SU-DHL-6 (cell line): ENCODE results near the gene C1orf198.

ENCODE experiments used
- H2AFZ ChIP-seq: fragments of 200-600 bp; sonication (generic); 2 replicates; pipeline ENCODE4 v1.6.1; 2014; ENCODE audit warnings: low read depth, mild to moderate bottlenecking, moderate library complexity, mixed read lengths, antibody characterized with exemption, low read length; ENCODE audit not compliant: severe bottlenecking
- H3F3A ChIP-seq: fragments of 200-600 bp; shearing (Covaris generic); 2 replicates; pipeline ENCODE4 v1.6.0; 2016; ENCODE audit warnings: antibody characterized with exemption, mild to moderate bottlenecking; ENCODE audit not compliant: insufficient read depth
- H3K27ac ChIP-seq: fragments of 200-600 bp; sonication (generic); 2 replicates; pipeline ENCODE4 v1.5.1; 2016; ENCODE audit warnings: low read depth, mild to moderate bottlenecking, low read length, moderate library complexity, mixed read lengths
- H3K27me3 ChIP-seq: fragments of 200-600 bp; sonication (generic), shearing (Covaris generic); 2 replicates; pipeline ENCODE4 v1.6.0; 2014; ENCODE audit warnings: mild to moderate bottlenecking, low read length
- H3K36me3 ChIP-seq: fragments of 200-600 bp; sonication (generic); 2 replicates; pipeline ENCODE4 v1.6.1; 2014; ENCODE audit warnings: mild to moderate bottlenecking, low read length, mixed read lengths
- H3K4me2 ChIP-seq: fragments of 300-600, 200-600 bp; shearing (Covaris generic), sonication (generic); 2 replicates; pipeline ENCODE4 v1.6.0; 2014; ENCODE audit warnings: low read length, low read depth, mild to moderate bottlenecking; ENCODE audit not compliant: poor library complexity, severe bottlenecking
- H3K4me3 ChIP-seq: fragments of 200-600 bp; sonication (generic); 2 replicates; pipeline ENCODE4 v1.5.1; 2014; ENCODE audit warnings: antibody characterized with exemption, low read length, mild to moderate bottlenecking, mixed read lengths; ENCODE audit not compliant: insufficient read depth, poor library complexity, severe bottlenecking
- H3K79me2 ChIP-seq: fragments of 200-600 bp; sonication (generic); 2 replicates; pipeline ENCODE4 v1.6.1; 2014; ENCODE audit warnings: mild to moderate bottlenecking, low read length, moderate library complexity; ENCODE audit not compliant: insufficient read depth
- H3K9ac ChIP-seq: fragments of 200-600 bp; sonication (generic); 2 replicates; pipeline ENCODE4 v1.7.0; 2014; ENCODE audit warnings: mild to moderate bottlenecking, low read length
- H3K9me2 ChIP-seq: fragments of 200-600 bp; sonication (generic); replicated peaks from 2 replicates; pipeline ENCODE4 v1.6.1; 2014; ENCODE audit warnings: low read length; ENCODE audit not compliant: insufficient read depth
- H3K9me3 ChIP-seq: fragments of 200-600 bp; sonication (generic); 2 replicates; pipeline ENCODE4 v1.6.1; 2014; ENCODE audit warnings: low read length, mixed read lengths; ENCODE audit not compliant: insufficient read depth
- H4K20me1 ChIP-seq: fragments of 200-600 bp; sonication (generic); 2 replicates; pipeline ENCODE4 v1.6.1; 2014; ENCODE audit warnings: low read depth, mild to moderate bottlenecking, antibody characterized with exemption, low read length, moderate library complexity, mixed read lengths
- CTCF ChIP-seq: fragments of 200-600 bp; sonication (generic); IDR thresholded peaks from one replicate; pipeline ENCODE4 v1.5.1; 2017; ENCODE audit warnings: antibody characterized with exemption, mild to moderate bottlenecking, low read length, moderate library complexity; ENCODE audit not compliant: insufficient read depth, poor library complexity, severe bottlenecking
- EZH2phosphoT487 ChIP-seq: fragments of 200-600 bp; sonication (generic), shearing (Covaris generic); conservative IDR thresholded peaks from 2 replicates; pipeline ENCODE4 v1.6.1; 2018; ENCODE audit warnings: mild to moderate bottlenecking, antibody characterized with exemption, low read length, moderate library complexity, mixed read lengths

Gene C1orf198

GRCh38 chr1:230878591-230878990 is 10.3 kb upstream of the C1orf198 start:
- H3K79me2 ChIP-seq: no peaks in the 10 kb centered on the region
- H3F3A ChIP-seq: no peaks in the 10 kb centered on the region
- no peak overlapping the region for H3K9ac ChIP-seq
- no peak overlapping the region for H3K27ac ChIP-seq
- no peak overlapping the region for H3K4me3 ChIP-seq
- no peak overlapping the region for H3K4me2 ChIP-seq
- TF ChIP-seq CTCF (no peak), EZH2phosphoT487 (no peak)
- H3K36me3 ChIP-seq: no peaks in the 10 kb centered on the region
- no peaks in the 10 kb centered on the region for H3K9me3 ChIP-seq
- no peaks in the 10 kb centered on the region for H3K27me3 ChIP-seq
- H2AFZ ChIP-seq: no peak overlapping the region
- no peaks in the 10 kb centered on the region for H3K9me2 ChIP-seq
- H4K20me1 ChIP-seq: no peaks in the 10 kb centered on the region

- Histone ChIP-seq H3K79me2 (no peaks in the 10 kb centered on the region), H3K36me3 (no peaks in the 10 kb centered on the region), H3F3A (no peaks in the 10 kb centered on the region), H3K9ac (no peak overlapping the region), H3K4me3 (no peak overlapping the region), H3K9me3 (no peaks in the 10 kb centered on the region), H3K27me3 (no peaks in the 10 kb centered on the region), H3K27ac (no peak overlapping the region), H3K4me2 (no peak overlapping the region), H2AFZ (no peak overlapping the region), H3K9me2 (no peaks in the 10 kb centered on the region), H4K20me1 (no peaks in the 10 kb centered on the region)
- TF ChIP-seq EZH2phosphoT487 (no peak), CTCF (no peak)
Measured at GRCh38 chr1:230877924-230878590, 9.7 kb upstream of the C1orf198 start.

- no peaks in the 10 kb centered on the region for H3K9me3 ChIP-seq
- no peaks in the 10 kb centered on the region for H3F3A ChIP-seq
- no peaks in the 10 kb centered on the region for H3K9me2 ChIP-seq
- H3K4me3 ChIP-seq: no peak overlapping the region
- TF ChIP-seq CTCF (no peak), EZH2phosphoT487 (no peak)
- H3K36me3 ChIP-seq: no peaks in the 10 kb centered on the region
- H3K9ac ChIP-seq: no peak overlapping the region
- no peak overlapping the region for H3K4me2 ChIP-seq
- no peaks in the 10 kb centered on the region for H3K79me2 ChIP-seq
- H2AFZ ChIP-seq: no peak overlapping the region
- no peak overlapping the region for H3K27ac ChIP-seq
- no peaks in the 10 kb centered on the region for H4K20me1 ChIP-seq
- H3K27me3 ChIP-seq: no peaks in the 10 kb centered on the region
Measured at GRCh38 chr1:230877146-230877923, 9.0 kb upstream of the C1orf198 start.
